OCI-LY3 (cell line): ENCODE results near the gene RBMX.

ENCODE experiments used
- CTCF ChIP-seq: fragments of 200-600, 300-600 bp; sonication (generic); IDR thresholded peaks from 2 replicates; pipeline ENCODE4 v1.5.1; 2014; ENCODE audit warnings: antibody characterized with exemption, low read length, low read depth
- EZH2phosphoT487 ChIP-seq: fragments of 200-600 bp; shearing (Covaris generic); IDR thresholded peaks from 2 replicates; pipeline ENCODE4 v1.6.1; 2018; ENCODE audit warnings: antibody characterized with exemption, mixed run types, low read depth

GRCh38 chrX:136868283-136869055, 12.1 kb downstream of the RBMX start:
- TF ChIP-seq CTCF (no peak), EZH2phosphoT487 (no peak)
